Head of caudate nucleus (tissue), 42 donors: Measurements from ENCODE around the gene DSN1.

Source experiments
- DNase-seq, 42 donors: peaks; one replicate each; pipeline versions ENCODE4 v3.0.0 to v3.0.0-alpha.2; 2020 to 2021; ENCODE audit warnings: mixed read lengths in 7 of 42
- intact Hi-C: fragments of 100-400 bp; cut with DNase I; formaldehyde crosslinking; loops from one replicate; pipeline ENCODE4 v1.15.0; 2022

The DSN1 gene

GRCh38 chr20:36770680-36771079, 2.9 kb downstream of the DSN1 start:
- DNase-seq = no peak
- intact Hi-C loops = loop anchor here (10.0 kb wide), 1 partner anchor 94 kb away; a partner anchor contains a TSS

GRCh38 chr20:36768768-36769430, 4.7 kb downstream of the DSN1 start:
- intact Hi-C loops = no loop called here
- DNase-seq = no peak

- DNase-seq = no peak
- intact Hi-C loops = no loop called here
Observed at GRCh38 chr20:36761125-36761524, 12.4 kb downstream of the DSN1 start.

GRCh38 chr20:36760647-36761046, 12.9 kb downstream of the DSN1 start:
- DNase-seq = no peak
- intact Hi-C loops = no loop called here

GRCh38 chr20:36758276-36758675, 15.3 kb downstream of the DSN1 start:
- no peak for DNase-seq
- intact Hi-C loops = no loop called here

- intact Hi-C loops = no loop called here
- DNase-seq = no peak
Observed at GRCh38 chr20:36756496-36756895, 17.1 kb downstream of the DSN1 start.

- DNase-seq = peak in 33 of 42 donors; percentile 21 to 85 (median 67)
- intact Hi-C loops = no loop called here
Observed at GRCh38 chr20:36754656-36755222, 18.8 kb downstream of the DSN1 start.

DNA sequence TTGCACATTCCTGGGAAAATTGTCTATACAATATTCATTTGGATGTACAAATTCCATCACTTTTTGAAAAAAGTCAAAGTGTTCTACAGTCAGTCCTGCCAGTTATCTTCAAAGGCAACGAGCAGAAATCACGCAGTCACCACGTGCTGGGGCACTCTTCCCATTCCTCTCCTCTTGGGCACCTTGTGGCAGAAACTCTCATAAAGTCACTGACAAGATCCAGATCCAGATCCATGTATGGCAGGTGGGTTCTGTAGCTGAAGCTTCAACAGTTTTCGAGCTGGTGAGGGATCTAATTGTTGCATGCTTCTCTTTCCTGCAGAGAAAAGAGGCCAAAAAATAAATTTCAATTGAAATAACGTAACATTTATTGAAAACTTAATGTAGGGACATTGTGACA, 21.0 kb downstream of the DSN1 start:
- no peak for DNase-seq
- intact Hi-C loops = no loop called here

- intact Hi-C loops = loop anchor here (10.0 kb wide), 1 partner anchor 141 kb away; the partner anchor contains the start of gene RAB5IF
- DNase-seq = peak; percentile 89 to 97 (median 94)
Observed at GRCh38 chr20:36745927-36746659, 27.5 kb downstream of the DSN1 start, which contains the start of gene NDRG3. Gene NDRG3 (minus strand): TSS chr20:36746090. CDS start chr20:36721735, 24,355 bp downstream.

GRCh38 chr20:36745234-36745926, 28.2 kb downstream of the DSN1 start:
- DNase-seq = peak in 21 of 42 donors; percentile 5 to 64 (median 35)
- intact Hi-C loops = loop anchor here (10.0 kb wide), 1 partner anchor 141 kb away; the partner anchor contains the start of gene RAB5IF

GRCh38 chr20:36744764-36745191, 28.8 kb downstream of the DSN1 start:
- peak in 28 of 42 donors; percentile 9 to 63 (median 28) for DNase-seq
- intact Hi-C loops = loop anchor here (10.0 kb wide), 1 partner anchor 140 kb away; the partner anchor contains the start of gene RAB5IF

DNA sequence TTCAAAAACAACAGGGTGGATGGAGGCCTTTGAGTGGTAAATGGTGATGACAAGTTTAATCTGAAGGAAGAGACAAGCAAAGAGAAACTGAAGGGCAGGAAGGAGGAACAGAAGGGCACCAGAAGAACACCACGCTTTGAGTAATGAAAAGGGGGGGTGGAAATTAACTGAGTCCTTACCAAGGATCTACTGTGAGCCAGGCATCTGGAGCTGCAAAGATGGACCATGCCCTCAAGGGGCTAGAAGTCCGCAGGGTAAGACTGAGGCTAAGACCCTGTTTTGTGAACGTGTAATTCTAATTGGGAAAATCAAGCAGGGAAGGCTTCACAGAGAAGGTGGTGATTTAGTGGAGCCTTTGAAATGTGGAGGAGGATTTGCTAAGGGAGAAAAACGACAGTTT, 29.3 kb downstream of the DSN1 start:
- intact Hi-C loops = loop anchor here (10.0 kb wide), 1 partner anchor 139 kb away; the partner anchor contains the start of gene RAB5IF
- no peak for DNase-seq

GRCh38 chr20:36742558-36742957, 31.0 kb downstream of the DSN1 start:
- no peak for DNase-seq
- intact Hi-C loops = loop anchor here (10.0 kb wide), 1 partner anchor 138 kb away; the partner anchor contains the start of gene RAB5IF

DNA sequence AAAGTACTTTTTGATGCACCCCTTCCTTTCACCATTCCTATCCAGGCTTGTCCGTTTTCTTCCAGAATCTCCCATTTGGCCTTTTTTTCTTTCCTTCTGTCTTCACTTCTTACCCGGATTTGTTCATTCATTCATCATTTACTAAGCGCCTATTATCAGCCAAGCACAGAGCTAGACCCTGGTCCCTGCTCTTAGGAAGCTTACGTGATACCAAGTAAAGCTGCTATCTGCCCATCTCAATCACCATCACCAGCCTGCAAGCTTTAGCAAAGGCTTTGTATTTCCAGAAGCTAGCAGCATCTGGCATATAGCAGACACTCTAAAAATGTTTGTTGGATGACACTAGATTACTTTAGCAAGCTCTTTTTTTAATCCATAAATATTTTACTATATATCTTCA, 32.5 kb downstream of the DSN1 start:
- no peak for DNase-seq
- intact Hi-C loops = loop anchor here (10.0 kb wide), 1 partner anchor 136 kb away; the partner anchor contains the start of gene RAB5IF

- no peak for DNase-seq
- intact Hi-C loops = no loop called here
Observed at GRCh38 chr20:36737183-36737499, 36.4 kb downstream of the DSN1 start.

GRCh38 chr20:36736451-36737182, 36.9 kb downstream of the DSN1 start:
- no peak for DNase-seq

DNA sequence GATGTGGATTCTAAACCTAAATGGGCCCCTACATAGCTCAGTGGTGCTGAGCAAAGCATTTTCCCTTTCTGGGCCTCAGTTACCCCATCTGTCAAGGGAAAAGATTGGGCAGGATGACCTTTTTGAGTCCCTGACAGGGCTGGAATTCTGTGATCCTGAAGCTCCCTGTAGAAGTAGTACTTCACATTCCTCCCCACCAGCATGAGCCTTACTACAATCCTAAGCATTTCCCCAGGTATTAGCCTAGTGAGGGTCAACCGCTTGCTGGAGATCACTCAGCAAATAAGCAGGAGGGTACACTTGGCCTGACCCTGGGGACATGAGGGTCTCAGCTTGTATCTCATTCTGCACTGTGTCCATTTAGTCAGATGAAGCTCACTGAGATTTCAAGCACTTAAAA, 41.1 kb downstream of the DSN1 start:
- intact Hi-C loops = no loop called here
- DNase-seq = no peak

More at GRCh38 chr20:36736451-36737182, 36.9 kb downstream of the DSN1 start:
- intact Hi-C loops = no loop called here

GRCh38 chr20:36728986-36729385, 44.6 kb downstream of the DSN1 start:
- no peak for DNase-seq
- intact Hi-C loops = no loop called here

- intact Hi-C loops = no loop called here
- no peak for DNase-seq
Observed at GRCh38 chr20:36726168-36726567, 47.4 kb downstream of the DSN1 start.
